H1 (cell line): Measurements from ENCODE around the gene RSAD1. TPM values are rescaled to one million over a fixed set of nuclear protein-coding genes. Genes with fewer than 3 reads are reported as not detected.

Experiments
- CHD1 ChIP-seq: IDR thresholded peaks from 2 replicates; pipeline ENCODE4 v1.6.1; 2012; ENCODE audit warnings: low read depth, low read length, improper control_type of control experiment
- CHD7 ChIP-seq: fragments of 300-600 bp; sonication (generic); IDR thresholded peaks from 2 replicates; pipeline ENCODE4 v1.7.1; 2012; ENCODE audit warnings: low read length, moderate library complexity, mild to moderate bottlenecking, inconsistent platforms; ENCODE audit not compliant: insufficient replicate concordance
- CTBP2 ChIP-seq: IDR thresholded peaks from 2 replicates; pipeline ENCODE4 v1.7.0; 2011; ENCODE audit warnings: borderline replicate concordance, mild to moderate bottlenecking, moderate library complexity, mixed read lengths, low read length; ENCODE audit not compliant: insufficient read depth, insufficient read length
- EGR1 ChIP-seq: IDR thresholded peaks from 2 replicates; pipeline ENCODE4 v1.6.1; 2011; ENCODE audit warnings: low read depth, low read length, borderline replicate concordance
- SIN3A ChIP-seq, 2 experiments: IDR thresholded peaks in 1 of 2; conservative IDR thresholded peaks in 1 of 2; 2 replicates each; pipeline ENCODE4 v1.6.1; 2011 to 2012; ENCODE audit warnings: low read length in 2 of 2, improper control_type of control experiment in 1 of 2, low read depth in 1 of 2, mild to moderate bottlenecking in 1 of 2
- SUZ12 ChIP-seq: fragments of 200-600 bp; sonication (generic); IDR thresholded peaks from 2 replicates; pipeline ENCODE4 v1.6.1; 2012; ENCODE audit warnings: mild to moderate bottlenecking, inconsistent platforms, low read length, moderate library complexity, mixed read lengths
- polyA plus RNA-seq, 7 experiments: library from polyadenylated mRNA; depleted of rRNA in 3 of 7; stranded (reverse) in 5 of 7; unstranded in 2 of 7; fragments of >200 nt in 5 of 7; fragments of 200-250 nt in 2 of 7; gene quantifications; 1 replicate in 5 of 7; 2 replicates in 1 of 7; 4 replicates in 1 of 7; pipeline versions ENCODE4 v1.2.1 to v1.2.3, GENCODE V29; 2011 to 2013; ENCODE audit warnings: missing spikeins in 2 of 7, mixed read lengths in 2 of 7
- total RNA-seq: library from RNA; stranded (reverse); fragmentation: NEBNext Ultra II Directional; extraction: Animal tissue kit (Norgen Biotek cat#: 25700); gene quantifications from 2 replicates; pipeline ENCODE4 v1.2.1, GENCODE V29; 2021

The RSAD1 gene
- total and polyA plus RNA-seq, 2 of the 8 experiments (the other 6 are each of a cell fraction or from before 2014, with no cell fraction given): 17.9 to 33.5 TPM

DNA sequence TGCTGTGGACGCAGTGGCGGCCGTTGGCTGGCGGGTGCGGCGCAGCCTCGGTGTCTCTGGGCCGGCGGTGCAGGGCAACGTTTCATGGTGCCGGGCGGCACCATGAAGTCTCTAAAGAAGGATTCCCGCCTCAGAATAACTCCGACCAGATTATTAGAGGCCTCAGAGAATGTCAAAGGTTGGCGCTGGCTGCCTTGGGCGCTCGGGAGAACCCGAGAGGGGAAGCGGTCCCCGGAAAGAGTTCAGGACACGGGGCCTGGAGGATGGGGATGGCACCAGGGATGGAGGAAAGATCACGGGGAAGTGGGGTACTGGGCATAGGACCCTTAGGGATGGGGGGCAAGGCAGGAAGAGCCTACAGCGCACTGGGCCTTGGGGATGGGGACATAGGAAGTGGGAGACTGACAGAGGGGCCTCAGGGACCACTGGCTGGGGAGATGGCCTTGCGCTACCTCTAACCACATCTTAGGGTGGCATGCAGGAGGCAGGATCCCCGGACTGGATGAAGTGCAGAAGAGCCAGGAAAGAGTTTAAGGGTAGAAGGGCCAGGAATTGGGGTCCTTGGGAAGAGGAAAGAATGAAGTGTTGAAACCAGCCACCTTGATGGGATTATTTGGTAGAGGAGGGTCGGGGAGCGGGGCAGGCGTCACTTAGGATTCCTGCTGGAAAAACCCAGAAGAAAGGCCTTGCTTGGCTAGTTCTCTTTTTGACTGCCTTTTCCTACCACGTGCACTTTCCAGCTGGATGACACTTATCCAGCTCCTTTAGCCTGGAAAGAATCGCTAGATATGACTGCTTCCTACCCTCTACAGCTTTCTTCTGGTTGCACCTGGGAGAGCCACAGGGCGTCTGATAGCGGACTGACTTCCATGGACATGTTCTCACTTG lies 30.2 kb downstream of the RSAD1 start (continued):
- TF ChIP-seq CTBP2 (no peak), EGR1 (no peak), SUZ12 (no peak), CHD7 (no peak), CHD1 (no peak), SIN3A (conservative IDR thresholded peaks at IDR 0.05 in 1 of 2, IDR thresholded peaks at IDR 0.05 in 1 of 2; ENCODE audit: low read depth in 1 of 2, low read length in 2 of 2) (peak; percentile 20 to 78; a peak in 1 of 4 replicates)
- TF ChIP-seq, all 59 proteins: peak for 4
